Mammary epithelial cell (primary cell): ENCODE data around the gene RLN3.
A peak's percentile ranks its signal among the peaks of the same experiment; 100 is the strongest.

Experiments used
- EZH2 ChIP-seq: IDR thresholded peaks from 2 replicates; pipeline ENCODE4 v1.6.1; 2012; ENCODE audit warnings: low read length, inconsistent platforms, borderline replicate concordance
- TF ChIP-seq, protein P1 (sequence below), 2 donors: IDR thresholded peaks in 1 of 2; conservative IDR thresholded peaks in 1 of 2; 2 replicates each; pipeline ENCODE4 v1.5.1; 2011 to 2012; ENCODE audit warnings: inconsistent platforms in 2 of 2, low read length in 2 of 2, mild to moderate bottlenecking in 2 of 2, control low read depth in 1 of 2, low read depth in 1 of 2; ENCODE audit not compliant: insufficient read depth in 1 of 2; ENCODE audit errors: extremely low read depth in 1 of 2

DNA sequence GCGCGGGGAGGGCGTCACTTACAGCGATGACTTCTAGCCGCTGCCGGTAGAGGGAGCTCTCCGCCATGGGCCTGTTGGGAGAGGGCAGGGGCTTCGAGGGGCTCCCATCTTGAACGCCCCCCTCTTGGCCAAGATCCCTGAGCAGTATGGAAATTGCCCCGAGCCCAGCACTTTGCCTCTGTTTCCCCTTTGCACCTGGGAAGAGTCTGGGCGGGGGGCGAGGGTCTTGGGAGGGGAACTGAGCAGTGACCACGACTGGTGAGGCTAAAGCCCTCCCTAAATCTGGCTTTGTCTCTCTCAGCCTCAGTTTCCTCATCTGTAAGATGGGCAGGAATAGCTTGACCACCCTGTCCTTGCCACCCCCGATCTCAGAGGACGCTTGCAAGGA is 31.1 kb downstream of the RLN3 start:
- TF ChIP-seq, protein P1, sequence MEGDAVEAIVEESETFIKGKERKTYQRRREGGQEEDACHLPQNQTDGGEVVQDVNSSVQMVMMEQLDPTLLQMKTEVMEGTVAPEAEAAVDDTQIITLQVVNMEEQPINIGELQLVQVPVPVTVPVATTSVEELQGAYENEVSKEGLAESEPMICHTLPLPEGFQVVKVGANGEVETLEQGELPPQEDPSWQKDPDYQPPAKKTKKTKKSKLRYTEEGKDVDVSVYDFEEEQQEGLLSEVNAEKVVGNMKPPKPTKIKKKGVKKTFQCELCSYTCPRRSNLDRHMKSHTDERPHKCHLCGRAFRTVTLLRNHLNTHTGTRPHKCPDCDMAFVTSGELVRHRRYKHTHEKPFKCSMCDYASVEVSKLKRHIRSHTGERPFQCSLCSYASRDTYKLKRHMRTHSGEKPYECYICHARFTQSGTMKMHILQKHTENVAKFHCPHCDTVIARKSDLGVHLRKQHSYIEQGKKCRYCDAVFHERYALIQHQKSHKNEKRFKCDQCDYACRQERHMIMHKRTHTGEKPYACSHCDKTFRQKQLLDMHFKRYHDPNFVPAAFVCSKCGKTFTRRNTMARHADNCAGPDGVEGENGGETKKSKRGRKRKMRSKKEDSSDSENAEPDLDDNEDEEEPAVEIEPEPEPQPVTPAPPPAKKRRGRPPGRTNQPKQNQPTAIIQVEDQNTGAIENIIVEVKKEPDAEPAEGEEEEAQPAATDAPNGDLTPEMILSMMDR (conservative IDR thresholded peaks at IDR 0.05 in 1 of 2, IDR thresholded peaks at IDR 0.05 in 1 of 2; ENCODE audit: extremely low read depth in 1 of 2, insufficient read depth in 1 of 2, low read depth in 1 of 2, low read length in 2 of 2), result peak; percentile 42 to 79
- no peak for TF ChIP-seq EZH2
